Measurements from ENCODE around the gene WDR1. TPM values are rescaled to one million over a fixed set of nuclear protein-coding genes. Genes with fewer than 3 reads are reported as not detected.

The WDR1 gene
- total and polyA plus RNA-seq, 10 of the 15 experiments (the other 5 are each of a cell fraction or from before 2014, with no cell fraction given): 28.5 to 397 (median 290) TPM

DNA sequence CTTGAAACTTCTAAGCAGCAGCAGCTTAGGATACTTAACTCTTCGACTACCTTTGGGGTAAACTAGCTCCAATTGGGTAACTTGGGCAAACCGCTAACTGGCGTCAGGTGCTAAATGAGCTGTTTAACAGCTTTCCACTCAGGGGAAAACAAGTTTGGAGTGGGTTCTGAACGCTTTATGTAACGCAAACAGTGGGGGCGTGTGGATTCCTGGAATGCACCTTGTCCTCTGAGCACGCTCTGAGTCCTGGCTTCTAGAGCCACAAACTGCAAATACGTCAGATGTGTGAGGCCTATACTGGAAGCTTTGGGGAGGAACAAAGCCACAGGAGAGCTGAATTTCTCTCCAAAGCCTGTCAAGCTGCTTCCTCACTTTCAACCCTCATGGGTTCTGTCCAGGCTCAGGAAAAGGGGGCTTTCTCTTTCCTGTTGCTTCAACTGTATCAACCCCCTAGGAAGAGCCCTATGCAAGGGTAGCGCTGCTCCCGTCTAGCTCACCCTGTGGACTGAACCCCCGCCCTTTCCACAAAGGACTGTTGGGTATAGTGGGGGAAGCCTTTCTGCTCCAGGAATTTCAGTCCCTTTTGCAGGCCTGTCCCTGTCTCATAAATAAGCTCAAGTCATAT is 4.5 kb upstream of the WDR1 start:
- ChIA-PET POLR2A (interaction anchor here (0.6 to 4.6 kb wide), 2 partner anchors 24 to 25 kb away, joined by 3 to 32 read pairs; no protein-coding TSS in a partner anchor), RAD21 (ENCODE audit: unreplicated experiment) (interaction anchor here (1.2 to 1.8 kb wide), 3 partner anchors 25 to 30 kb away, joined by 3 to 4 read pairs (median 3); no protein-coding TSS in a partner anchor), SMC1A (ENCODE audit: uncharacterized antibody, unreplicated experiment) (interaction anchor here (0.6 to 3.8 kb wide), 2 partner anchors 8 to 175 kb away, joined by 4 to 18 read pairs; no protein-coding TSS in a partner anchor), CTCF (interaction anchor here (0.8 to 1.6 kb wide), 6 partner anchors 9 to 417 kb away, joined by 3 to 5 read pairs (median 4); no protein-coding TSS in a partner anchor)
- no peaks in the 10 kb centered on the region for H3K27me3 ChIP-seq (replicated peaks in 1 of 2; ENCODE audit: control insufficient read depth in 2 of 2, insufficient read depth in 2 of 2, low read length in 1 of 2)
- no peaks in the 10 kb centered on the region for H3K9me3 ChIP-seq (replicated peaks; ENCODE audit: control insufficient read depth, insufficient read depth, low read length)
- H4K20me1 ChIP-seq (ENCODE audit: control insufficient read depth, insufficient read depth): no peaks in the 10 kb centered on the region
- 82% methylated on average over 11 of the region's 11 CpGs for WGBS (ENCODE audit: insufficient coverage, insufficient replicate concordance, low lambda C conversion rate, missing lambda C conversion rate)
- H3K36me3 ChIP-seq (ENCODE audit: control insufficient read depth in 2 of 2, insufficient read depth in 2 of 2, low read length in 1 of 2): no peaks in the 10 kb centered on the region
- intact Hi-C loops (cut with micrococcal nuclease; ENCODE audit: unreplicated experiment): no loop called here
- ATAC-seq (no peak), DNase-seq (ENCODE audit: low read depth, low spot score) (no peak), FAIRE-seq (no peak)
- H3K79me2 ChIP-seq (ENCODE audit: control insufficient read depth, insufficient read depth, low read length): peaks cover 3% of the 10 kb centered on the region
- H3K4me3 ChIP-seq: no peak overlapping the region
- no peak overlapping the region for H3K27ac ChIP-seq (ENCODE audit: control insufficient read depth, insufficient read depth)
- BruUV-seq (replicated peaks): no TSS peak
- in situ Hi-C loops (cut with MboI): no loop called here
- no peak overlapping the region for H3K9ac ChIP-seq (ENCODE audit: control insufficient read depth, insufficient read depth, low read length)
- no peak overlapping the region for H2AFZ ChIP-seq (ENCODE audit: control insufficient read depth, low read depth, low read length)
- H3K4me1 ChIP-seq (ENCODE audit: control insufficient read depth, insufficient read depth, low read length): peaks cover 12% of the 10 kb centered on the region
- no peak overlapping the region for H3K4me2 ChIP-seq (ENCODE audit: control insufficient read depth, insufficient read depth)
- TF ChIP-seq SMARCA5 (IDR thresholded peaks at IDR 0.05): no peak
- TF ChIP-seq HDGF (IDR thresholded peaks at IDR 0.05): no peak
- TF ChIP-seq SMAD5 (IDR thresholded peaks at IDR 0.05; ENCODE audit: low read depth): no peak
- TF ChIP-seq BCLAF1 (IDR thresholded peaks at IDR 0.05): no peak
- no peak for TF ChIP-seq STAT1 (conservative IDR thresholded peaks at IDR 0.05)
- TF ChIP-seq SREBF2 (IDR thresholded peaks at IDR 0.05; ENCODE audit: low read length): no peak
- no peak for TF ChIP-seq ZNF622 (IDR thresholded peaks at IDR 0.05)
- TF ChIP-seq BHLHE40 (IDR thresholded peaks at IDR 0.05; ENCODE audit: borderline replicate concordance in 1 of 2, low read depth in 2 of 2, low read length in 1 of 2): no peak
- no peak for TF ChIP-seq NFYB (IDR thresholded peaks at IDR 0.05; ENCODE audit: insufficient read depth, low read depth, low read length)
- TF ChIP-seq ZBED1 (IDR thresholded peaks at IDR 0.05; ENCODE audit: borderline replicate concordance): no peak
- no peak for TF ChIP-seq SMC3 (IDR thresholded peaks at IDR 0.05; ENCODE audit: borderline replicate concordance, low read length)
- no peak for TF ChIP-seq USF1 (IDR thresholded peaks at IDR 0.05; ENCODE audit: borderline replicate concordance, extremely low read length, insufficient read depth, low read depth, low read length)
- TF ChIP-seq MYB (IDR thresholded peaks at IDR 0.05; ENCODE audit: borderline replicate concordance, low read depth, low read length): no peak
- TF ChIP-seq, protein P1, sequence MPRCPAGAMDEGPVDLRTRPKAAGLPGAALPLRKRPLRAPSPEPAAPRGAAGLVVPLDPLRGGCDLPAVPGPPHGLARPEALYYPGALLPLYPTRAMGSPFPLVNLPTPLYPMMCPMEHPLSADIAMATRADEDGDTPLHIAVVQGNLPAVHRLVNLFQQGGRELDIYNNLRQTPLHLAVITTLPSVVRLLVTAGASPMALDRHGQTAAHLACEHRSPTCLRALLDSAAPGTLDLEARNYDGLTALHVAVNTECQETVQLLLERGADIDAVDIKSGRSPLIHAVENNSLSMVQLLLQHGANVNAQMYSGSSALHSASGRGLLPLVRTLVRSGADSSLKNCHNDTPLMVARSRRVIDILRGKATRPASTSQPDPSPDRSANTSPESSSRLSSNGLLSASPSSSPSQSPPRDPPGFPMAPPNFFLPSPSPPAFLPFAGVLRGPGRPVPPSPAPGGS (IDR thresholded peaks at IDR 0.05; ENCODE audit: borderline replicate concordance, insufficient read depth, low read depth, low read length, poor library complexity, severe bottlenecking): no peak

Data from GM12878 (cell line).